ENCODE measurements around the gene PRR5L.
"Not testable (repeated sequence)": the region's sequence is repeated elsewhere in the genome, so short reads cannot be mapped to it uniquely, and the experiment has no call there.

PRR5L gene

GRCh38 chr11:36465449-36466163 lies 169.5 kb downstream of the PRR5L start:
- no peak for DNase-seq

GRCh38 chr11:36467012-36467411 lies 170.9 kb downstream of the PRR5L start:
- no peak for DNase-seq

GRCh38 chr11:36467916-36468315 lies 171.8 kb downstream of the PRR5L start:
- DNase-seq: no peak

- no peak for DNase-seq
These were observed 173.0 kb downstream of the PRR5L start for GRCh38 chr11:36469063-36469462.

- DNase-seq: no peak
These were observed 174.1 kb downstream of the PRR5L start for GRCh38 chr11:36469881-36470802.

GRCh38 chr11:36471577-36471976 lies 175.5 kb downstream of the PRR5L start:
- DNase-seq: no peak

GRCh38 chr11:36475192-36475591 lies 179.1 kb downstream of the PRR5L start:
- no peak for DNase-seq

GRCh38 chr11:36478700-36479329 lies 182.7 kb downstream of the PRR5L start:
- DNase-seq: peak in 1 of 14 donors; percentile 32

- no peak for DNase-seq
These were observed 184.7 kb downstream of the PRR5L start for GRCh38 chr11:36480833-36481232.

GRCh38 chr11:36483042-36483441 lies 187.0 kb downstream of the PRR5L start:
- not testable (repeated sequence) for DNase-seq

GRCh38 chr11:36485298-36486002 lies 189.4 kb downstream of the PRR5L start:
- DNase-seq: no peak

GRCh38 chr11:36487619-36488018 lies 191.5 kb downstream of the PRR5L start:
- no peak for DNase-seq

GRCh38 chr11:36488096-36488495 lies 192.0 kb downstream of the PRR5L start:
- DNase-seq: no peak

GRCh38 chr11:36490026-36490806 lies 194.1 kb downstream of the PRR5L start:
- DNase-seq: no peak

GRCh38 chr11:36492724-36493304 lies 196.7 kb downstream of the PRR5L start:
- DNase-seq: peak in 2 of 14 donors; percentile 8 to 15

- no peak for DNase-seq
These were observed 197.2 kb downstream of the PRR5L start for GRCh38 chr11:36493332-36493731.

GRCh38 chr11:36498721-36499120 lies 202.6 kb downstream of the PRR5L start:
- no peak for DNase-seq

- DNase-seq: no peak
These were observed 203.2 kb downstream of the PRR5L start for GRCh38 chr11:36499315-36499714.

GRCh38 chr11:36500315-36500721 lies 204.2 kb downstream of the PRR5L start:
- DNase-seq: peak in 1 of 14 donors; percentile 29

GRCh38 chr11:36501236-36501635 lies 205.1 kb downstream of the PRR5L start:
- peak in 3 of 14 donors; percentile 13 to 22 (median 21) for DNase-seq

- DNase-seq: no peak
These were observed 211.9 kb downstream of the PRR5L start for GRCh38 chr11:36507824-36508489.

Measured in C1 segment of cervical spinal cord (tissue), 14 donors.